Right atrium auricular region (tissue), 2 donors: ENCODE data around the gene DPP6. TPM values are rescaled to one million over a fixed set of nuclear protein-coding genes. Genes with fewer than 3 reads are reported as not detected.

Experiments used
- DNase-seq: peaks from one replicate; pipeline ENCODE4 v3.0.0-alpha.2; 2019; ENCODE audit warnings: low spot score
- H3K27ac ChIP-seq, 2 donors: fragments of 200-600 bp; sonication (generic); 1 replicate in 1 of 2; 2 replicates in 1 of 2; pipeline ENCODE4 v1.5.1; 2016 to 2019
- H3K27me3 ChIP-seq, 2 donors: fragments of 200-600 bp; sonication (generic); one replicate each; pipeline versions ENCODE4 v1.5.1 to v1.6.0; 2017 to 2019
- H3K36me3 ChIP-seq: fragments of 200-600 bp; sonication (generic); one replicate; pipeline ENCODE4 v1.5.1; 2016
- H3K4me1 ChIP-seq, 2 donors: fragments of 200-600 bp; sonication (generic); one replicate each; pipeline versions ENCODE4 v1.5.1 to v1.6.0; 2017 to 2019
- H3K4me3 ChIP-seq, 2 donors: fragments of 200-600 bp; sonication (generic); 1 replicate in 1 of 2; 2 replicates in 1 of 2; pipeline ENCODE4 v1.5.1; 2017 to 2019; ENCODE audit warnings: mild to moderate bottlenecking in 1 of 2, moderate library complexity in 1 of 2
- H3K9me3 ChIP-seq, 2 donors: fragments of 200-600 bp; sonication (generic); one replicate each; pipeline ENCODE4 v1.5.1; 2019
- total RNA-seq, 2 donors: library from RNA; depleted of rRNA; stranded (reverse); fragments of >200 nt; gene quantifications; one replicate each; pipeline ENCODE4 v1.1.0, GENCODE V29; 2016
- TF ChIP-seq, protein P1 (sequence below), 2 donors: fragments of 200-600 bp; sonication (generic); IDR thresholded peaks; one replicate each; pipeline ENCODE4 v1.5.1; 2019; ENCODE audit warnings: antibody characterized with exemption in 2 of 2

The DPP6 gene
- total RNA-seq, 2 donors from 2014 or later: 0.35 to 0.85 TPM

DNA sequence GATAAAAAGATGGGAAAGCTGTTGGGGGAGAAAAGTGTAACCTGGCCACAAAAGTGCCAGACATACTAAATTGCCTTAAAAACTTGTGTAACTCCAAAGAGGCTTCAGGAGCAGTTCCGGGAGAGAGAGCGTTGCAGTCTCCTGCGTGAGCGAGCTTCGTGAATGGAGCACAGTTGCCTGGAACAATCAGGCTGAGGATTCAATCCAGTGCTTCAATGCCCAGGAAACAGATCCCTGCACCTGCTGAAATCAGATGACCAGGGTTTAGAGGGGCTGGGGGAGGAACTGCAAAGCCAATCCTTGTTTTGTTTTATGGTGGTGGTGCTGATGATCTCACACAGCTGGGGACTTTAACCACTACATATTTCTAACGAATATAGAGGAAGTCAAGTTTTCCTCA lies 398.3 kb downstream of the DPP6 start:
- Histone ChIP-seq H3K9me3 (peaks cover 0 to 7% of the 10 kb centered on the region in 2 donors), H3K4me1 (no peaks in the 10 kb centered on the region), H3K27ac (no peak overlapping the region), H3K27me3 (no peaks in the 10 kb centered on the region), H3K4me3 (no peak overlapping the region), H3K36me3 (no peaks in the 10 kb centered on the region)
- TF ChIP-seq, protein P1, sequence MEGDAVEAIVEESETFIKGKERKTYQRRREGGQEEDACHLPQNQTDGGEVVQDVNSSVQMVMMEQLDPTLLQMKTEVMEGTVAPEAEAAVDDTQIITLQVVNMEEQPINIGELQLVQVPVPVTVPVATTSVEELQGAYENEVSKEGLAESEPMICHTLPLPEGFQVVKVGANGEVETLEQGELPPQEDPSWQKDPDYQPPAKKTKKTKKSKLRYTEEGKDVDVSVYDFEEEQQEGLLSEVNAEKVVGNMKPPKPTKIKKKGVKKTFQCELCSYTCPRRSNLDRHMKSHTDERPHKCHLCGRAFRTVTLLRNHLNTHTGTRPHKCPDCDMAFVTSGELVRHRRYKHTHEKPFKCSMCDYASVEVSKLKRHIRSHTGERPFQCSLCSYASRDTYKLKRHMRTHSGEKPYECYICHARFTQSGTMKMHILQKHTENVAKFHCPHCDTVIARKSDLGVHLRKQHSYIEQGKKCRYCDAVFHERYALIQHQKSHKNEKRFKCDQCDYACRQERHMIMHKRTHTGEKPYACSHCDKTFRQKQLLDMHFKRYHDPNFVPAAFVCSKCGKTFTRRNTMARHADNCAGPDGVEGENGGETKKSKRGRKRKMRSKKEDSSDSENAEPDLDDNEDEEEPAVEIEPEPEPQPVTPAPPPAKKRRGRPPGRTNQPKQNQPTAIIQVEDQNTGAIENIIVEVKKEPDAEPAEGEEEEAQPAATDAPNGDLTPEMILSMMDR (IDR thresholded peaks at IDR 0.05): no peak
- DNase-seq: no peak

DNA sequence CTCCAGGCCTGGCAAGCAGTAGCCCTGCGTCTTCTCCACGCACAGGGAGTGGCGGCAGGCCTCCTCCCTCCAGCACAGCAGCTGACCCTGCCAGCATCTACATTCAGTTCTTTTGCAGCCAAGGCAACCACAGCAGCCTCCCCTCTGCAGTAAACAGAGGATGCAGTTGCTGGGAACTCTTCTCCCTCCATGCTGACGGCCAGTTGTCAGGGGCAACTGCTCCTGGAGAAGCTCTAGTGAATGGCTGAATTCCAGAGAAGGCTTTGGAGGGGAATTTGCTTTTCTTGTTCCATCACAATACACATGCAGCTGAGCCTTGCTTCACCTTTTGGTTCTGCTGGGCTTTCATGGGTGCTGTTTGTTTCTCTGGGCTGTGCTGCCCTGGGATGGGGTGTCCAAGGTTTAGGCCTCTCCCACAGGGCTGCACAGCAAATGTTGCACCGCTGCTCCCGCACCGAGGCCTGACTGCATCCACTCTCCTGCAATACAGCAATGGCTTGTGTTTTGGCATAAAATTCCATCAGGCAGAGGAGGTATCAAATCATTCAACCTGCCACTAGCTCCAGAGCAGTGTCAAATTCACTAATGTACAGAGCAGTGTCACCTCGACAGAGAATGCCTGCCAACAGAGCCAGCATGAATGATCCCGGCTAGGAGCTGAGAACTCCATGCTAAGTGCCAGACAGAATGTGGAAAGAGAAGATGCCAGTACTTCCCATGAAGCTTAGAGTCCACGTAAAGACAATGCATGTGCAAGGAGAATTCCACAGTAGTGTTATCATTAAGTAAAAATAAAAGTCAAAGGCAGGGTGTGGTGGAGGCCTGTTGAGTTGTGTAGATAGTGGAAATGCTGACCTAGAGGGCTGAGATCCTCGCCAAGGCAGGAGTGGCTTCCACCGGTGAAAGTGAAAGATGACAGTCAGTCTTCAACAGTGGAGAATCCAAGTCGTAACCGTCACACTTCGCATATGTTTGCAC lies 399.6 kb downstream of the DPP6 start:
- DNase-seq: no peak
- no peaks in the 10 kb centered on the region for H3K27me3 ChIP-seq
- TF ChIP-seq, protein P1 (IDR thresholded peaks at IDR 0.05): no peak
- H3K4me1 ChIP-seq: no peaks in the 10 kb centered on the region
- H3K4me3 ChIP-seq: no peak overlapping the region
- no peaks in the 10 kb centered on the region for H3K36me3 ChIP-seq
- no peak overlapping the region for H3K27ac ChIP-seq
- peaks cover 0 to 7% of the 10 kb centered on the region in 2 donors for H3K9me3 ChIP-seq

DNA sequence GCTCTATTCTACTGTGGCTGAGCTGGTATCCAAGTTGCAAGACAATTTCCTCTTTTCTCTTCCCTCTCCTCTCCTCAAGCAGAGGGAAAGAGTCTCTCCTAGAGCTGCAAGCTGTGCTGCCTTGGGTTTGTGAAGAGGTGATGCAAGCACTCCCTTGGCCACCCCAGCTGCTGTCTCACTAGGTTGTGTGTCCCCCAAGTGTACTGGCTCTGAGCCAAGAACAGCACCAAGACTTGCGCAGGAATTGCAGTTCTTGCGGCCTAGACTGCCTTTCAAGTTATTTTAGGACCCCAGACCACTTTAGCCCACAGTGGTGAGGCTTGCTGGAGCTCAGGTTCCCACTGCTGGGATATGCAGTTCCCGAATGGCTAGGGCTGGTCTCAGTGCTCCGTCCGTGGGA lies 411.6 kb downstream of the DPP6 start:
- DNase-seq: no peak
- TF ChIP-seq, protein P1 (IDR thresholded peaks at IDR 0.05): no peak
- Histone ChIP-seq H3K27me3 (no peaks in the 10 kb centered on the region), H3K27ac (no peak overlapping the region), H3K36me3 (no peaks in the 10 kb centered on the region), H3K9me3 (peaks cover 0 to 20% of the 10 kb centered on the region in 2 donors), H3K4me1 (no peaks in the 10 kb centered on the region), H3K4me3 (no peak overlapping the region)

DNA sequence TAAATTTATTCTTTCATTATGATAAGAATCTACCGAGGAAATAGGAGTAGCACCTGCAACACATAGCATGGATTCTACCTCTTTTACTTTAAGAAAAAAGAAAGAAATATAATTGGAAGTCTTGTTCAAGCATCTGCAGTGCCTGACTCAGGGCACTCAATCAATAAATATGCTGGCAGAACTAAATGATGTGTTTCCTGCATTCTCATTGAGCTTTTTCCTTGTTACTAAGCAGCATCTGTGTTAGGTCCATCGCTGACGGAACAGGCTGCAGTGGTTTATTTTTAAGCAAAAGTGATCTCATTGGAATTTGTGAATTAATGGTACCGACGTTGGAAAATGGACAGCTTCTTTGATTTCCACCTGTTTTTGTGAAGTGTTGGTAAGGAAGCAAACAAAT lies 417.5 kb downstream of the DPP6 start:
- Histone ChIP-seq H3K27ac (no peak overlapping the region), H3K27me3 (no peaks in the 10 kb centered on the region), H3K9me3 (peaks cover 0 to 8% of the 10 kb centered on the region in 2 donors), H3K4me3 (no peak overlapping the region), H3K36me3 (no peaks in the 10 kb centered on the region), H3K4me1 (no peaks in the 10 kb centered on the region)
- DNase-seq: no peak
- TF ChIP-seq, protein P1 (IDR thresholded peaks at IDR 0.05): no peak

DNA sequence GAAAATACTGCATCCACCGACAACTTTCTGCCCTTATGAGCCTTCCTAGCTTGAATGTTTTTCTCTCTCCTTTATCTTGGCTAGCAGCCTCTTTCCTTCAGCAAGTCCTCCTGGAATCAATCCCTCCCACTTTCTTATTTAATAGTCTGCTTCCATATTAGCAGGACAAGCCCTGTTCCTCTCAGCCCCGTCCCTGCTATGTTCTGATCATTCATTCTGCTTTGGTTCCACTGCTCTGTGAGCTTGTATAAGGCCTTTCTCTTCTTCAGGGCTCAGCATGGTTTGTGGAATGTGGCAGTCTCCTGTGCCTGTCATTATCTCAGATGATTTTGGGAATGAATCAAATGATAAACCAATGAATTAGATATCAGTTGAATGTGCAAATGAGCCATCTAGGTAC lies 420.1 kb downstream of the DPP6 start:
- no peak overlapping the region for H3K27ac ChIP-seq
- H3K36me3 ChIP-seq: no peaks in the 10 kb centered on the region
- H3K9me3 ChIP-seq: no peaks in the 10 kb centered on the region
- H3K27me3 ChIP-seq: no peaks in the 10 kb centered on the region
- H3K4me1 ChIP-seq: no peaks in the 10 kb centered on the region
- H3K4me3 ChIP-seq: no peak overlapping the region
- TF ChIP-seq, protein P1 (IDR thresholded peaks at IDR 0.05): no peak
- DNase-seq: no peak
